Inferior parietal cortex (tissue), 1 donor: Measurements from ENCODE around the gene SLC38A8.

Source experiments
- DNase-seq: peaks from one replicate; pipeline ENCODE4 v3.0.0-alpha.2; 2016; ENCODE audit errors: extremely low spot score

The SLC38A8 gene

GRCh38 chr16:84042308-84042878 lies at the start of gene SLC38A8:
TSS of gene SLC38A8 (minus strand) at chr16:84042795. CDS start at chr16:84042157, 638 bp downstream.
- no peak for DNase-seq

- DNase-seq: no peak
Observed at GRCh38 chr16:84091460-84091859, 48.9 kb upstream of the SLC38A8 start.

GRCh38 chr16:84090211-84090610 lies 47.6 kb upstream of the SLC38A8 start:
- no peak for DNase-seq

- no peak for DNase-seq
Observed at GRCh38 chr16:84088695-84089395, 46.2 kb upstream of the SLC38A8 start.

- DNase-seq: no peak
Observed at GRCh38 chr16:84087466-84088151, 45.0 kb upstream of the SLC38A8 start.

GRCh38 chr16:84087001-84087400 lies 44.4 kb upstream of the SLC38A8 start:
- DNase-seq: no peak

- DNase-seq: no peak
Observed at GRCh38 chr16:84086341-84086740, 43.7 kb upstream of the SLC38A8 start.

GRCh38 chr16:84085773-84086172 lies 43.2 kb upstream of the SLC38A8 start:
- DNase-seq: no peak

GRCh38 chr16:84085271-84085667 lies 42.7 kb upstream of the SLC38A8 start:
- no peak for DNase-seq

GRCh38 chr16:84084570-84085270 lies 42.1 kb upstream of the SLC38A8 start:
- DNase-seq: peak; percentile 44

- no peak for DNase-seq
Observed at GRCh38 chr16:84082835-84083569, 40.4 kb upstream of the SLC38A8 start.

GRCh38 chr16:84082110-84082509 lies 39.5 kb upstream of the SLC38A8 start:
- no peak for DNase-seq

GRCh38 chr16:84081446-84081989 lies 38.9 kb upstream of the SLC38A8 start:
- no peak for DNase-seq

- no peak for DNase-seq
Observed at GRCh38 chr16:84080813-84081212, 38.2 kb upstream of the SLC38A8 start.

- DNase-seq: no peak
Observed at GRCh38 chr16:84080378-84080777, 37.8 kb upstream of the SLC38A8 start.

GRCh38 chr16:84079664-84080063 lies 37.1 kb upstream of the SLC38A8 start:
- no peak for DNase-seq

GRCh38 chr16:84075376-84075775 lies 32.8 kb upstream of the SLC38A8 start:
- no peak for DNase-seq

- no peak for DNase-seq
Observed at GRCh38 chr16:84074721-84075120, 32.1 kb upstream of the SLC38A8 start.

GRCh38 chr16:84072014-84072413 lies 29.4 kb upstream of the SLC38A8 start:
- DNase-seq: no peak

- DNase-seq: no peak
Observed at GRCh38 chr16:84071121-84071520, 28.5 kb upstream of the SLC38A8 start.

- no peak for DNase-seq
Observed at GRCh38 chr16:84069540-84069939, 26.9 kb upstream of the SLC38A8 start.
